SK-N-SH (cell line): ENCODE results near the gene EVC. TPM values are rescaled to one million over a fixed set of nuclear protein-coding genes. Genes with fewer than 3 reads are reported as not detected.

Experiments
- CTCF ChIA-PET: fragments of 300-600, 350-600 bp; formaldehyde crosslinking; extraction: SDS; loops from one replicate; lab custom pipeline; 2021; lab: Yijun Ruan, JAX
- POLR2A ChIA-PET: fragments of 350-600 bp; sonication (Branson Sonifier 250); formaldehyde crosslinking; extraction: SDS; loops from one replicate; lab custom pipeline; 2020; ENCODE audit warnings: antibody characterized with exemption, inconsistent platforms; lab: Yijun Ruan, JAX
- DNase-seq: peaks from one replicate; pipeline ENCODE4 v3.0.0; 2012
- H2AFZ ChIP-seq: fragments of 200-600 bp; sonication (generic); 2 replicates; pipeline ENCODE4 v1.8.1; 2016; ENCODE audit warnings: antibody characterized with exemption, mild to moderate bottlenecking, low read depth
- H3F3A ChIP-seq: fragments of 200-600 bp; sonication (generic); replicated peaks from 2 replicates; pipeline ENCODE3; 2016; ENCODE audit warnings: antibody characterized with exemption, mild to moderate bottlenecking; ENCODE audit not compliant: insufficient read depth
- H3K27ac ChIP-seq, 2 experiments: fragments of 200-500 bp in 1 of 2; fragments of 200-600 bp in 1 of 2; sonication (Bioruptor generic) in 1 of 2; sonication (generic), shearing (Covaris generic) in 1 of 2; 2 replicates each; pipeline versions ENCODE4 v1.5.1 to v1.6.1; 2014 to 2016; ENCODE audit warnings: low read depth in 2 of 2, inconsistent platforms in 1 of 2, low read length in 1 of 2, mild to moderate bottlenecking in 1 of 2, mixed read lengths in 1 of 2
- H3K27me3 ChIP-seq: fragments of 200-600 bp; sonication (generic), shearing (Covaris generic); 2 replicates; pipeline ENCODE4 v1.6.1; 2016; ENCODE audit warnings: mixed run types; ENCODE audit not compliant: insufficient read depth
- H3K36me3 ChIP-seq, 2 experiments: fragments of 200-500 bp in 1 of 2; fragments of 200-600 bp in 1 of 2; sonication (Bioruptor generic) in 1 of 2; sonication (generic) in 1 of 2; replicated peaks in 1 of 2; 2 replicates each; pipeline versions ENCODE3 to v1.5.1; 2014 to 2016; ENCODE audit warnings: low read length in 1 of 2, mild to moderate bottlenecking in 1 of 2; ENCODE audit not compliant: insufficient read depth in 2 of 2, control insufficient read depth in 1 of 2
- H3K4me1 ChIP-seq, 2 experiments: fragments of 200-500 bp in 1 of 2; fragments of 200-600 bp in 1 of 2; sonication (Bioruptor generic) in 1 of 2; sonication (generic), shearing (Covaris generic) in 1 of 2; 2 replicates each; pipeline versions ENCODE4 v1.5.1 to v1.6.1; 2014 to 2016; ENCODE audit warnings: low read depth in 1 of 2, low read length in 1 of 2, mixed run types in 1 of 2; ENCODE audit not compliant: insufficient read depth in 2 of 2, control insufficient read depth in 1 of 2
- H3K4me2 ChIP-seq: fragments of 200-600 bp; sonication (generic), shearing (Covaris generic); 2 replicates; pipeline ENCODE4 v1.6.1; 2017; ENCODE audit warnings: mixed run types
- H3K4me3 ChIP-seq, 2 experiments: fragments of 200-500 bp in 1 of 2; fragments of 200-600 bp in 1 of 2; sonication (Bioruptor generic) in 1 of 2; sonication (generic), shearing (Covaris generic) in 1 of 2; 2 replicates each; pipeline versions ENCODE4 v1.5.1 to v1.8.1; 2014 to 2016; ENCODE audit warnings: low read depth in 2 of 2, inconsistent platforms in 1 of 2, low read length in 1 of 2, mild to moderate bottlenecking in 1 of 2, mixed read lengths in 1 of 2, moderate library complexity in 1 of 2
- H3K79me2 ChIP-seq: fragments of 200-600 bp; sonication (generic); 2 replicates; pipeline ENCODE4 v1.8.1; 2017; ENCODE audit warnings: mild to moderate bottlenecking; ENCODE audit not compliant: insufficient read depth
- H3K9ac ChIP-seq: fragments of 200-600 bp; sonication (generic); 2 replicates; pipeline ENCODE4 v1.6.1; 2017; ENCODE audit warnings: mixed run types
- H3K9me2 ChIP-seq: fragments of 200-600 bp; sonication (generic); 2 replicates; pipeline ENCODE4 v1.6.1; 2017; ENCODE audit warnings: mixed run types
- H3K9me3 ChIP-seq: fragments of 200-600 bp; sonication (generic); 2 replicates; pipeline ENCODE4 v1.6.1; 2017; ENCODE audit warnings: mixed run types, mild to moderate bottlenecking, moderate library complexity
- H4K20me1 ChIP-seq: fragments of 200-600 bp; sonication (generic); 2 replicates; pipeline ENCODE4 v1.6.1; 2017; ENCODE audit warnings: mild to moderate bottlenecking, mixed run types; ENCODE audit not compliant: insufficient read depth
- CHD2 ChIP-seq: fragments of 150-350 bp; IDR thresholded peaks from 2 replicates; pipeline ENCODE4 v1.6.1; 2018; ENCODE audit warnings: low read length; ENCODE audit not compliant: partially characterized antibody
- ELF1 ChIP-seq: IDR thresholded peaks from 2 replicates; pipeline ENCODE4 v1.4.0; 2012
- FOSL2 ChIP-seq: IDR thresholded peaks from 2 replicates; pipeline ENCODE4 v1.4.0; 2012; ENCODE audit warnings: low read depth, mild to moderate bottlenecking, moderate library complexity, borderline replicate concordance
- FOXJ3 ChIP-seq: sonication (generic); formaldehyde crosslinking; IDR thresholded peaks from 2 replicates; pipeline ENCODE4 v1.5.1; 2020; ENCODE audit warnings: mild to moderate bottlenecking, missing genetic modification reagents
- FOXM1 ChIP-seq: IDR thresholded peaks from 2 replicates; pipeline ENCODE4 v1.4.0; 2012; ENCODE audit warnings: low read depth, mild to moderate bottlenecking
- GABPA ChIP-seq: IDR thresholded peaks from 2 replicates; pipeline ENCODE4 v1.4.0; 2012; ENCODE audit warnings: low read depth, mild to moderate bottlenecking
- GATA2 ChIP-seq: sonication (generic); formaldehyde crosslinking; IDR thresholded peaks from 2 replicates; pipeline ENCODE4 v1.5.0; 2020; ENCODE audit warnings: mild to moderate bottlenecking, missing genetic modification reagents
- PBX3 ChIP-seq: IDR thresholded peaks from 2 replicates; pipeline ENCODE4; 2012
- RAD21 ChIP-seq: IDR thresholded peaks from 2 replicates; pipeline ENCODE4 v1.6.1; 2012; ENCODE audit warnings: mild to moderate bottlenecking, low read length
- RFX5 ChIP-seq: IDR thresholded peaks from 2 replicates; pipeline ENCODE4 v1.6.1; 2012; ENCODE audit warnings: mild to moderate bottlenecking, improper control_type of control experiment, low read length
- SIN3A ChIP-seq: IDR thresholded peaks from 2 replicates; pipeline ENCODE4 v1.6.1; 2012; ENCODE audit warnings: low read depth, mild to moderate bottlenecking, low read length, moderate library complexity, borderline replicate concordance
- TAF1 ChIP-seq: IDR thresholded peaks from 2 replicates; pipeline ENCODE4 v1.6.1; 2012; ENCODE audit warnings: low read depth, mild to moderate bottlenecking, low read length, moderate library complexity, borderline replicate concordance
- ZBTB33 ChIP-seq: IDR thresholded peaks from 2 replicates; pipeline ENCODE4 v1.4.0; 2012; ENCODE audit warnings: low read depth, borderline replicate concordance
- WGBS: methylation state at CpG from one replicate; pipeline ENCODE4 v1.1.6; 2017; ENCODE audit warnings: low lambda C conversion rate; 5-methylcytosine and 5-hydroxymethylcytosine counted together
- polyA plus RNA-seq, 3 experiments: library from polyadenylated mRNA; depleted of rRNA; stranded (reverse); fragments of >200 nt; gene quantifications; 2 replicates each; pipeline ENCODE4 v1.2.3, GENCODE V29; 2012
- TF ChIP-seq, protein P1 (sequence below): IDR thresholded peaks from 2 replicates; pipeline ENCODE4 v1.4.0; 2012; ENCODE audit warnings: low read depth, borderline replicate concordance
- TF ChIP-seq, protein P2 (sequence below): IDR thresholded peaks from 2 replicates; pipeline ENCODE4 v1.6.1; 2012; ENCODE audit warnings: mild to moderate bottlenecking, low read depth, low read length, moderate library complexity

The EVC gene
- polyA plus RNA-seq, 1 of the 3 experiments (the other 2 are of a cell fraction) = 3.8 TPM

DNA sequence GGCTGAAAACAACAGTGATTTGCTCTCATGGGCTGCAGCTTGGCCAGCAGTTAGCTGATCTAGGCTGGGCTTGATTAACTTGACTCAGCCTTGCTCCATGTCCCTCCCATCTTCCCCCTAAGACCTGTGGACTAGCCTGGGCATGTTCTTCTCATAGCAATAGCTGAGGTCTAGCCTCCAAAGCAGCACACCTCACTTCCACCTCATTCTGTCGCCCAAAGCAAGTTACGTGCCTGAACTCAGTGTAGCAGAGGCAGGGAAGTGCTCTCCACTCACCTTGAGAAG, 62.2 kb downstream of the EVC start:
- DNase-seq = no peak
- H3K4me1 ChIP-seq = no peaks in the 10 kb centered on the region; a peak in 1 of 4 replicates
- H3K4me3 ChIP-seq = no peak overlapping the region
- H3K9me2 ChIP-seq = no peaks in the 10 kb centered on the region
- peaks cover 3 to 30% of the 10 kb centered on the region in 2 experiments for H3K36me3 ChIP-seq
- no peaks in the 10 kb centered on the region for H3K79me2 ChIP-seq
- peak overlapping the region; percentile 8 to 34; a peak in 1 of 4 replicates for H3K27ac ChIP-seq
- H3F3A ChIP-seq = no peaks in the 10 kb centered on the region
- peaks cover 5% of the 10 kb centered on the region; the same call in 1 of the 2 replicates for H3K9me3 ChIP-seq
- CTCF ChIA-PET = no interaction called here
- no peak overlapping the region for H2AFZ ChIP-seq
- POLR2A ChIA-PET = no interaction called here
- WGBS = 100% methylated on average over 2 of the region's 2 CpGs
- TF ChIP-seq FOXM1 (no peak), SIN3A (no peak), GATA2 (CRISPR knock-in tag) (no peak), PBX3 (no peak), ZBTB33 (no peak), FOSL2 (no peak), RAD21 (no peak), CHD2 (no peak), FOXJ3 (no peak)
- H3K27me3 ChIP-seq = no peaks in the 10 kb centered on the region
- H4K20me1 ChIP-seq = no peaks in the 10 kb centered on the region
- no peak overlapping the region for H3K4me2 ChIP-seq
- no peak overlapping the region for H3K9ac ChIP-seq

GRCh38 chr4:5774416-5775036, 63.5 kb downstream of the EVC start:
- H3K9me3 ChIP-seq = peaks cover 5% of the 10 kb centered on the region; the same call in 1 of the 2 replicates
- no peak overlapping the region for H2AFZ ChIP-seq
- H3K9ac ChIP-seq = no peak overlapping the region
- no peak overlapping the region for H3K27ac ChIP-seq
- DNase-seq = no peak
- no peaks in the 10 kb centered on the region; a peak in 1 of 4 replicates for H3K4me1 ChIP-seq
- POLR2A ChIA-PET = no interaction called here
- H3K4me3 ChIP-seq = no peak overlapping the region
- H3K27me3 ChIP-seq = no peaks in the 10 kb centered on the region
- H3K9me2 ChIP-seq = no peaks in the 10 kb centered on the region
- H3K79me2 ChIP-seq = no peaks in the 10 kb centered on the region
- H3K36me3 ChIP-seq = peaks cover 3 to 30% of the 10 kb centered on the region in 2 experiments
- CTCF ChIA-PET = interaction anchor here (0.9 kb wide), 1 partner anchor 16 kb away, joined by 4 read pairs; no protein-coding TSS in a partner anchor
- H3K4me2 ChIP-seq = no peak overlapping the region
- 96% methylated on average over 2 of the region's 2 CpGs for WGBS
- H3F3A ChIP-seq = no peaks in the 10 kb centered on the region
- no peaks in the 10 kb centered on the region for H4K20me1 ChIP-seq
- TF ChIP-seq RFX5 (no peak), TAF1 (no peak), PBX3 (no peak), ZBTB33 (no peak), ELF1 (no peak), FOXJ3 (no peak), GABPA (no peak), SIN3A (no peak)
- TF ChIP-seq, protein P1, sequence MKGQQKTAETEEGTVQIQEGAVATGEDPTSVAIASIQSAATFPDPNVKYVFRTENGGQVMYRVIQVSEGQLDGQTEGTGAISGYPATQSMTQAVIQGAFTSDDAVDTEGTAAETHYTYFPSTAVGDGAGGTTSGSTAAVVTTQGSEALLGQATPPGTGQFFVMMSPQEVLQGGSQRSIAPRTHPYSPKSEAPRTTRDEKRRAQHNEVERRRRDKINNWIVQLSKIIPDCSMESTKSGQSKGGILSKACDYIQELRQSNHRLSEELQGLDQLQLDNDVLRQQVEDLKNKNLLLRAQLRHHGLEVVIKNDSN = no peak
- TF ChIP-seq, protein P2, sequence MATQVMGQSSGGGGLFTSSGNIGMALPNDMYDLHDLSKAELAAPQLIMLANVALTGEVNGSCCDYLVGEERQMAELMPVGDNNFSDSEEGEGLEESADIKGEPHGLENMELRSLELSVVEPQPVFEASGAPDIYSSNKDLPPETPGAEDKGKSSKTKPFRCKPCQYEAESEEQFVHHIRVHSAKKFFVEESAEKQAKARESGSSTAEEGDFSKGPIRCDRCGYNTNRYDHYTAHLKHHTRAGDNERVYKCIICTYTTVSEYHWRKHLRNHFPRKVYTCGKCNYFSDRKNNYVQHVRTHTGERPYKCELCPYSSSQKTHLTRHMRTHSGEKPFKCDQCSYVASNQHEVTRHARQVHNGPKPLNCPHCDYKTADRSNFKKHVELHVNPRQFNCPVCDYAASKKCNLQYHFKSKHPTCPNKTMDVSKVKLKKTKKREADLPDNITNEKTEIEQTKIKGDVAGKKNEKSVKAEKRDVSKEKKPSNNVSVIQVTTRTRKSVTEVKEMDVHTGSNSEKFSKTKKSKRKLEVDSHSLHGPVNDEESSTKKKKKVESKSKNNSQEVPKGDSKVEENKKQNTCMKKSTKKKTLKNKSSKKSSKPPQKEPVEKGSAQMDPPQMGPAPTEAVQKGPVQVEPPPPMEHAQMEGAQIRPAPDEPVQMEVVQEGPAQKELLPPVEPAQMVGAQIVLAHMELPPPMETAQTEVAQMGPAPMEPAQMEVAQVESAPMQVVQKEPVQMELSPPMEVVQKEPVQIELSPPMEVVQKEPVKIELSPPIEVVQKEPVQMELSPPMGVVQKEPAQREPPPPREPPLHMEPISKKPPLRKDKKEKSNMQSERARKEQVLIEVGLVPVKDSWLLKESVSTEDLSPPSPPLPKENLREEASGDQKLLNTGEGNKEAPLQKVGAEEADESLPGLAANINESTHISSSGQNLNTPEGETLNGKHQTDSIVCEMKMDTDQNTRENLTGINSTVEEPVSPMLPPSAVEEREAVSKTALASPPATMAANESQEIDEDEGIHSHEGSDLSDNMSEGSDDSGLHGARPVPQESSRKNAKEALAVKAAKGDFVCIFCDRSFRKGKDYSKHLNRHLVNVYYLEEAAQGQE = no peak
